ENCODE measurements around the gene ARV1.
"Not testable (repeated sequence)": the region's sequence is repeated elsewhere in the genome, so short reads cannot be mapped to it uniquely, and the experiment has no call there.

Gene ARV1

GRCh38 chr1:231021540-231022031, 42.7 kb downstream of the ARV1 start:
- DNase-seq: no peak

GRCh38 chr1:231022543-231022942, 43.6 kb downstream of the ARV1 start:
- not testable (repeated sequence) for DNase-seq

- no peak for DNase-seq
These were observed 44.3 kb downstream of the ARV1 start for GRCh38 chr1:231023150-231023549.

- no peak for DNase-seq
These were observed 47.7 kb downstream of the ARV1 start for GRCh38 chr1:231026576-231026975.

- no peak for DNase-seq
These were observed 48.4 kb downstream of the ARV1 start for GRCh38 chr1:231027136-231027925.

- DNase-seq: no peak
These were observed 49.1 kb downstream of the ARV1 start for GRCh38 chr1:231027971-231028370.

GRCh38 chr1:231028682-231029081, 49.8 kb downstream of the ARV1 start:
- DNase-seq: no peak

- not testable (repeated sequence) for DNase-seq
These were observed 50.4 kb downstream of the ARV1 start for GRCh38 chr1:231029247-231029646.

GRCh38 chr1:231029841-231030240, 50.9 kb downstream of the ARV1 start:
- DNase-seq: no peak

GRCh38 chr1:231032963-231033362, 54.1 kb downstream of the ARV1 start:
- no peak for DNase-seq

- no peak for DNase-seq
These were observed 56.9 kb downstream of the ARV1 start for GRCh38 chr1:231035799-231036198.

- no peak for DNase-seq
These were observed 57.5 kb downstream of the ARV1 start for GRCh38 chr1:231036416-231036815.

- DNase-seq: no peak
These were observed 59.0 kb downstream of the ARV1 start for GRCh38 chr1:231037585-231038517.

GRCh38 chr1:231039161-231040018, 60.5 kb downstream of the ARV1 start:
- peak; percentile 26 for DNase-seq

- peak; percentile 62 for DNase-seq
These were observed 61.3 kb downstream of the ARV1 start, which contains the start of gene FAM89A for GRCh38 chr1:231040019-231040799. TSS of gene FAM89A (minus strand) at chr1:231040254. CDS start at chr1:231040211, 43 bp downstream.

GRCh38 chr1:231040800-231041718, 62.2 kb downstream of the ARV1 start:
- DNase-seq: no peak

GRCh38 chr1:231041719-231042261, 62.9 kb downstream of the ARV1 start:
- no peak for DNase-seq

GRCh38 chr1:231044588-231044987, 65.7 kb downstream of the ARV1 start:
- DNase-seq: no peak

- DNase-seq: no peak
These were observed 66.4 kb downstream of the ARV1 start for GRCh38 chr1:231045286-231045685.

Measured in stimulated activated naive CD4-positive, alpha-beta T cell treated with Interleukin-2 at 50 U/mL for 16 hours (primary cell).